ENCODE measurements around the gene C2CD3. TPM values are rescaled to one million over a fixed set of nuclear protein-coding genes. Genes with fewer than 3 reads are reported as not detected.
A peak's percentile ranks its signal among the peaks of the same experiment; 100 is the strongest.

Gene C2CD3
- total and polyA plus RNA-seq, 9 of the 15 experiments (the other 6 are each of a cell fraction or from before 2014, with no cell fraction given): 4.4 to 20.2 (median 15.4) TPM

DNA sequence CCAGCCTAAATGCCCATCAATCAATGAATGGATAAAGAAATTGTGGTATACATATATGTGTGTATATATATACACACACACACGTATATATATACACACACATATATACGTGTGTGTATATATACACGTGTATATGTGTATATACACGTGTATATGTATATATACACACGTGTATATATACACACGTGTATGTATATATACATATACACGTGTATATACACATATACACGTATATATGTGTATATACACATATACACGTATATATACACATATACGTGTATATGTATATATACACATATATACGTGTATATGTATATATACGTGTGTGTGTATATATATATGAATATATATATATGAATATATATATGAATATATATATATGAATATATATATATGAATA lies 54.1 kb downstream of the C2CD3 start (continued):
- TF ChIP-seq CREB1 (IDR thresholded peaks at IDR 0.05) (no peak), CREB1 (CRISPR knock-in tag; IDR thresholded peaks at IDR 0.05) (no peak), ELF2 (CRISPR knock-in tag; IDR thresholded peaks at IDR 0.05) (no peak), ZNF707 (CRISPR knock-in tag; conservative IDR thresholded peaks at IDR 0.05) (peak; percentile 85), ZNF76 (CRISPR knock-in tag; IDR thresholded peaks at IDR 0.05; ENCODE audit: borderline replicate concordance) (peak; percentile 95), MTF1 (CRISPR knock-in tag; IDR thresholded peaks at IDR 0.05; ENCODE audit: borderline replicate concordance) (peak; percentile 98), GABPB2 (CRISPR knock-in tag; conservative IDR thresholded peaks at IDR 0.05) (peak; percentile 96), CAMTA2 (CRISPR knock-in tag; conservative IDR thresholded peaks at IDR 0.05) (0 out of 2 replicates have a peak, but pooled peaks have one; percentile 41), HNRNPLL (IDR thresholded peaks at IDR 0.05; ENCODE audit: low read depth, low read length, poor library complexity, severe bottlenecking) (no peak), KDM1A (IDR thresholded peaks at IDR 0.05) (peak in 1 of 2 experiments; percentile 51; a peak in 1 of 4 replicates), ZNF785 (CRISPR knock-in tag; IDR thresholded peaks at IDR 0.05) (peak; percentile 72; the same call in 1 of the 2 replicates), PPARD (CRISPR knock-in tag; IDR thresholded peaks at IDR 0.05) (peak; percentile 93), ZNF717 (CRISPR knock-in tag; IDR thresholded peaks at IDR 0.05) (no peak), NR2F6 (CRISPR knock-in tag; IDR thresholded peaks at IDR 0.05) (peak; percentile 96), ZNF561 (CRISPR knock-in tag; conservative IDR thresholded peaks at IDR 0.05) (no peak), ZNF583 (CRISPR knock-in tag; IDR thresholded peaks at IDR 0.05) (peak; percentile 89; the same call in 1 of the 2 replicates), ZNF699 (CRISPR knock-in tag; IDR thresholded peaks at IDR 0.05; ENCODE audit: insufficient replicate concordance) (no peak), ZFP30 (CRISPR knock-in tag; IDR thresholded peaks at IDR 0.05; ENCODE audit: borderline replicate concordance) (peak; percentile 82; the same call in 1 of the 2 replicates), RBM15 (IDR thresholded peaks at IDR 0.05; ENCODE audit: insufficient read depth, low read length) (no peak), OTX1 (CRISPR knock-in tag; IDR thresholded peaks at IDR 0.05) (0 out of 2 replicates have a peak, but pooled peaks have one; percentile 25), ZNF778 (CRISPR knock-in tag; IDR thresholded peaks at IDR 0.05) (no peak), KLF6 (CRISPR knock-in tag; IDR thresholded peaks at IDR 0.05; ENCODE audit: borderline replicate concordance) (peak; percentile 77; the same call in 1 of the 2 replicates), ZNF165 (CRISPR knock-in tag; IDR thresholded peaks at IDR 0.05; ENCODE audit: borderline replicate concordance) (peak; percentile 78; the same call in 1 of the 2 replicates), THAP12 (CRISPR knock-in tag; IDR thresholded peaks at IDR 0.05) (0 out of 2 replicates have a peak, but pooled peaks have one; percentile 41), FOXK2 (conservative IDR thresholded peaks at IDR 0.05 in 1 of 2, IDR thresholded peaks at IDR 0.05 in 1 of 2; ENCODE audit: low read depth in 2 of 2) (no peak)
- TF ChIP-seq, protein P1, sequence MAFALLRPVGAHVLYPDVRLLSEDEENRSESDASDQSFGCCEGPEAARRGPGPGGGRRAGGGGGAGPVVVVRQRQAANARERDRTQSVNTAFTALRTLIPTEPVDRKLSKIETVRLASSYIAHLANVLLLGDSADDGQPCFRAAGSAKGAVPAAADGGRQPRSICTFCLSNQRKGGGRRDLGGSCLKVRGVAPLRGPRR (CRISPR knock-in tag; IDR thresholded peaks at IDR 0.05): peak; percentile 95
